Adrenal gland (tissue), 5 donors: ENCODE data around the gene CDH12.

Source experiments
- POLR2A ChIP-seq, 2 donors: fragments of 450-650 bp; IDR thresholded peaks; one replicate each; pipeline ENCODE4 v1.6.1; 2017; ENCODE audit warnings: antibody characterized with exemption in 2 of 2, mild to moderate bottlenecking in 2 of 2, moderate library complexity in 1 of 2
- TF ChIP-seq, protein P1 (sequence below), 6 experiments: fragments of 450-650 bp in 4 of 6; fragments of 200-600 bp in 2 of 6; sonication (generic) in 1 of 6; IDR thresholded peaks; 1 replicate in 5 of 6; 2 replicates in 1 of 6; pipeline versions ENCODE4 v1.5.1 to v1.8.0; 2016 to 2021; ENCODE audit warnings: antibody characterized with exemption in 6 of 6, mild to moderate bottlenecking in 2 of 6, moderate library complexity in 1 of 6
- donor health status: DM: no; HTN: no; CAD: no.

DNA sequence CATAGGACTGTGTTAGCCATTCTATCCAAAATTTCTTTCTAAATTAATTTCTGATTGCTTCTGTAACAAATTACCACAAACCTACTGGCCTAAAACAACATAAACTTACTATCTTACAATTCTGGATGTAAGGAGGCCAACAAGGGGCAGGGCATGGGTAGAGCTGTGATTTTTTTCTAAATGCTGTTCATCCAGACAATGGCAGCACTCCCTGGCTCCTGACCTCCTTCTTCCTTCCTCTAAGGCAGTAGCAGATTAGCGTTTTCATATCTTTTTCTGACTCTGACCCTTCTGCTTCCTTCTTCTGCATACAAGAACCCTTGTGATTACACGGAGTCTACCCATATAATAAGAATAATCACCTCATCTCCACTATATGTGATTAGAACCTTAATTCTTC is 1005.8 kb downstream of the CDH12 start:
- no peak for TF ChIP-seq POLR2A (IDR thresholded peaks at IDR 0.05)
- TF ChIP-seq, protein P1, sequence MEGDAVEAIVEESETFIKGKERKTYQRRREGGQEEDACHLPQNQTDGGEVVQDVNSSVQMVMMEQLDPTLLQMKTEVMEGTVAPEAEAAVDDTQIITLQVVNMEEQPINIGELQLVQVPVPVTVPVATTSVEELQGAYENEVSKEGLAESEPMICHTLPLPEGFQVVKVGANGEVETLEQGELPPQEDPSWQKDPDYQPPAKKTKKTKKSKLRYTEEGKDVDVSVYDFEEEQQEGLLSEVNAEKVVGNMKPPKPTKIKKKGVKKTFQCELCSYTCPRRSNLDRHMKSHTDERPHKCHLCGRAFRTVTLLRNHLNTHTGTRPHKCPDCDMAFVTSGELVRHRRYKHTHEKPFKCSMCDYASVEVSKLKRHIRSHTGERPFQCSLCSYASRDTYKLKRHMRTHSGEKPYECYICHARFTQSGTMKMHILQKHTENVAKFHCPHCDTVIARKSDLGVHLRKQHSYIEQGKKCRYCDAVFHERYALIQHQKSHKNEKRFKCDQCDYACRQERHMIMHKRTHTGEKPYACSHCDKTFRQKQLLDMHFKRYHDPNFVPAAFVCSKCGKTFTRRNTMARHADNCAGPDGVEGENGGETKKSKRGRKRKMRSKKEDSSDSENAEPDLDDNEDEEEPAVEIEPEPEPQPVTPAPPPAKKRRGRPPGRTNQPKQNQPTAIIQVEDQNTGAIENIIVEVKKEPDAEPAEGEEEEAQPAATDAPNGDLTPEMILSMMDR (IDR thresholded peaks at IDR 0.05) = no peak
